Activated gamma-delta T cell treated with Interleukin-2 at 50 U/mL for 16 hours (primary cell): ENCODE data around the gene OLFM2.
A peak's percentile ranks its signal among the peaks of the same experiment; 100 is the strongest.
"Not testable (repeated sequence)": the region's sequence is repeated elsewhere in the genome, so short reads cannot be mapped to it uniquely, and the experiment has no call there.

Experiments
- DNase-seq: peaks from one replicate; pipeline ENCODE4 v3.0.0-alpha.2; 2020

OLFM2 gene

DNA sequence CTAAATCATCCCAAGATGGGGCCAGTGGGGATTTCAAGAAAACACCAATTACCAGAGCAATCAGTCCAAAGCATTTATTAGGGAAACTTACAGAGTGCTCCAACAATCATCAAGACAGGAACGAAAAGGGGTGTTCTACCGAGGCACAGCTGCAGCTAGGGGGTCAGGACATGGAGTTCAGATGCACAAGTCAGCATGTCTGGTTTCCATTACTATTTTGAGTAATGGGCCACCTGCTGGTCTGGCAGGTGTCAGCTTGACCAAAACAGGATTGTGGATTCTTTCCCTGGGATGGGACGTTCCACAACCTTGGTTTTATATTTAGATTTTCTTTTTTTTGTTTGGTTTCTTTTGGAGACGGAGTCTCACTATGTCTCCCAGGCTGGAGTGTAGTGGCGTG lies 112.5 kb downstream of the OLFM2 start:
- no peak for DNase-seq

GRCh38 chr19:9820034-9820433 lies 116.3 kb downstream of the OLFM2 start:
- not testable (repeated sequence) for DNase-seq

DNA sequence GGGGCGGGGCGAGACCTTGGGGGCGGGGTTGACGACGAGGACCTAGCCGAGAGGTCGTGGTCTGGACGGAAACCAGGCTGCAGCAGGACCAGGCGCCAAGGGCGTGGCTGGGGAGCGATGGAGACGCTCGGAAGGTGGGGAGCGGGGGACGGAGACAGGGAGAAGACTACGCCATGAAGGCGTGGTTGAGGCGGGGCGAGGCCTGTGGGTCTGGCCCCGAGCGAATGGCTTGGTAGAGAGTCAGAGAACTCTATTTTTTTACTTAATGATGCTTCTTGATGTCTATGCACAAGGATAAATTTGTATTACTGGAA lies 116.8 kb downstream of the OLFM2 start:
- DNase-seq: no peak

- DNase-seq: peak; percentile 100
Observed at GRCh38 chr19:9818734-9819595, 117.3 kb downstream of the OLFM2 start, which contains the start of gene FBXL12. Gene FBXL12 (minus strand): TSS chr19:9819079. CDS start chr19:9818813, 266 bp downstream.

GRCh38 chr19:9818175-9818733 lies 118.1 kb downstream of the OLFM2 start:
- no peak for DNase-seq

GRCh38 chr19:9811139-9811538 lies 125.2 kb downstream of the OLFM2 start:
- no peak for DNase-seq

- DNase-seq: peak; percentile 51
Observed at GRCh38 chr19:9808855-9809824, 127.2 kb downstream of the OLFM2 start.

DNA sequence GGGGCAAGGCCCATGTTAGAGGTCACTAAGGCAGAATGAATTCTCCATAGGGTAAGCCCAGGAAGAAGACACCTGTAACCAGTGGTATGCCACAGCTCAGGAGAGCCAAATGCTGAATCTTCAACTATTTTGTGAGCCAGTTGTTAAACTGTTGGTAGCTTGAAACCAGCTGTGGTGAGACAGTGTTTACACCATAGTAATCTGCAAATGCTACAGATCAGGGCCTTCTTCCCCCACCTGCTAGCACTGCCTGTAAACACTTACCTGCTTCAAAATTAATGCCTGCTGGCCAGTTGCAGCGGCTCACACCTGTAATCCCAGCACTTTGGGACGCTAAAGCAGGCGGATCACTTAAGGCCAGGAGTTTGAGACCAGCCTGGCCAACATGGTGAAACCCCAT lies 129.5 kb downstream of the OLFM2 start:
- no peak for DNase-seq
